B cell (primary cell): ENCODE measurements around the gene MRAS. TPM values are rescaled to one million over a fixed set of nuclear protein-coding genes. Genes with fewer than 3 reads are reported as not detected.

Source experiments
- ATAC-seq: fragments of 200-7000 bp; cut with Tn5 transposase; one replicate; pipeline ENCODE4 v1.10.0; 2021; ENCODE audit warnings: low read depth, mild to moderate bottlenecking, moderate number of reproducible peaks, moderate library complexity
- CTCF ChIA-PET: fragments of 350-600 bp; sonication (Branson Sonifier 250); formaldehyde crosslinking; loops from one replicate; lab custom pipeline; 2021; ENCODE audit warnings: antibody characterized with exemption, inconsistent platforms; lab: Charles Lee
- POLR2A ChIA-PET: fragments of 350-600 bp; sonication (Branson Sonifier 250); formaldehyde crosslinking; loops from one replicate; lab custom pipeline; 2021; ENCODE audit warnings: antibody characterized with exemption; lab: Charles Lee
- DNase-seq: peaks from one replicate; pipeline ENCODE4 v3.0.0; 2013
- H2AFZ ChIP-seq: 2 replicates; pipeline ENCODE4 v1.6.1; 2012; ENCODE audit warnings: mild to moderate bottlenecking, low read depth, low read length; ENCODE audit not compliant: insufficient read depth, poor library complexity, severe bottlenecking
- H3K27ac ChIP-seq, 2 donors: 1 replicate in 1 of 2; 2 replicates in 1 of 2; pipeline ENCODE4 v1.5.1; 2012 to 2013; ENCODE audit warnings: low read length in 2 of 2, mild to moderate bottlenecking in 2 of 2, moderate library complexity in 1 of 2
- H3K27me3 ChIP-seq, 4 experiments: fragments of 200-600 bp in 1 of 4; sonication (generic) in 1 of 4; replicated peaks in 1 of 4; 1 replicate in 2 of 4; 2 replicates in 2 of 4; pipeline versions ENCODE4 v1.6.1 to v1.7.0; 2013 to 2016; ENCODE audit warnings: low read length in 3 of 4, mild to moderate bottlenecking in 2 of 4, mixed read lengths in 1 of 4, moderate library complexity in 1 of 4; ENCODE audit not compliant: insufficient read depth in 4 of 4, control insufficient read depth in 3 of 4; ENCODE audit errors: control extremely low read depth in 1 of 4
- H3K36me3 ChIP-seq, 2 experiments: replicated peaks in 1 of 2; 1 replicate in 1 of 2; 2 replicates in 1 of 2; pipeline versions ENCODE4 v1.6.1 to v1.7.1; 2013; ENCODE audit warnings: low read length in 1 of 2; ENCODE audit not compliant: insufficient read depth in 2 of 2, control insufficient read depth in 1 of 2; ENCODE audit errors: control extremely low read depth in 1 of 2, extremely low read depth in 1 of 2
- H3K4me1 ChIP-seq, 2 donors: fragments of 200-600 bp in 1 of 2; sonication (generic) in 1 of 2; 1 replicate in 1 of 2; 2 replicates in 1 of 2; pipeline versions ENCODE4 v1.5.1 to v1.6.1; 2013 to 2017; ENCODE audit warnings: low read length in 2 of 2; ENCODE audit not compliant: control insufficient read depth in 2 of 2, insufficient read depth in 2 of 2
- H3K4me2 ChIP-seq: replicated peaks from 2 replicates; pipeline ENCODE3; 2012; ENCODE audit warnings: mild to moderate bottlenecking, low read depth, low read length; ENCODE audit not compliant: poor library complexity, severe bottlenecking
- H3K4me3 ChIP-seq, 5 experiments: fragments of 200-600 bp in 1 of 5; sonication (generic) in 1 of 5; 1 replicate in 3 of 5; 2 replicates in 2 of 5; pipeline versions ENCODE4 v1.5.1 to v1.7.0; 2011 to 2016; ENCODE audit warnings: low read length in 4 of 5, mild to moderate bottlenecking in 4 of 5, low read depth in 2 of 5, control low read depth in 1 of 5, moderate library complexity in 1 of 5; ENCODE audit not compliant: insufficient read depth in 1 of 5; ENCODE audit errors: control extremely low read depth in 1 of 5, extremely low read depth in 1 of 5
- H3K79me2 ChIP-seq: fragments of 200-600 bp; sonication (generic); one replicate; pipeline ENCODE4 v1.6.0; 2016; ENCODE audit warnings: low read length; ENCODE audit not compliant: control insufficient read depth, insufficient read depth
- H3K9ac ChIP-seq: fragments of 200-600 bp; sonication (generic); 2 replicates; pipeline ENCODE4 v1.6.1; 2017; ENCODE audit warnings: mild to moderate bottlenecking, low read length, moderate library complexity
- H3K9me3 ChIP-seq, 3 donors: one replicate each; pipeline versions ENCODE4 v1.6.1 to v1.7.1; 2013; ENCODE audit warnings: low read length in 2 of 3; ENCODE audit not compliant: control insufficient read depth in 2 of 3, insufficient read depth in 1 of 3; ENCODE audit errors: control extremely low read depth in 1 of 3
- H4K20me1 ChIP-seq: 2 replicates; pipeline ENCODE4 v1.6.0; 2012; ENCODE audit warnings: mild to moderate bottlenecking, low read length; ENCODE audit not compliant: insufficient read depth, control insufficient read depth, poor library complexity, severe bottlenecking
- H3K27ac Mint-ChIP-seq: one replicate; pipeline ENCODE4 v1.8.0; 2021; ENCODE audit warnings: mixed read lengths
- H3K27me3 Mint-ChIP-seq: one replicate; pipeline ENCODE4 v1.8.0; 2021; ENCODE audit warnings: mixed read lengths
- H3K4me1 Mint-ChIP-seq: one replicate; pipeline ENCODE4 v1.8.0; 2021; ENCODE audit warnings: mixed read lengths
- H3K4me3 Mint-ChIP-seq: one replicate; pipeline ENCODE4 v1.8.0; 2021; ENCODE audit warnings: mixed read lengths
- H3K9me3 Mint-ChIP-seq: one replicate; pipeline ENCODE4 v1.8.0; 2022; ENCODE audit warnings: mixed read lengths; ENCODE audit not compliant: insufficient read depth
- CTCF ChIP-seq: fragments of 200-600 bp; IDR thresholded peaks from one replicate; pipeline ENCODE4 v1.8.0; 2022; ENCODE audit warnings: antibody characterized with exemption, mild to moderate bottlenecking
- EZH2 ChIP-seq: IDR thresholded peaks from 2 replicates; pipeline ENCODE4 v1.6.1; 2012; ENCODE audit warnings: borderline replicate concordance, low read depth, mild to moderate bottlenecking, moderate library complexity, low read length; ENCODE audit not compliant: insufficient read depth, poor library complexity, severe bottlenecking
- WGBS: methylation state at CpG from one replicate; pipeline ENCODE4 v1.1.5; 2013; ENCODE audit warnings: missing lambda C conversion rate; ENCODE audit not compliant: insufficient coverage; 5-methylcytosine and 5-hydroxymethylcytosine counted together
- intact Hi-C: fragments of 100-400 bp; cut with micrococcal nuclease; formaldehyde crosslinking; loops from one replicate; pipeline ENCODE4 v1.10.0; 2022
- polyA plus RNA-seq: library from polyadenylated mRNA; depleted of rRNA; stranded (reverse); fragments of >200 nt; gene quantifications from 2 replicates; pipeline ENCODE4 v1.2.3, GENCODE V29; 2012
- total RNA-seq, 2 donors: library from RNA; stranded (reverse); fragments of 120-200 nt in 1 of 2; gene quantifications; 1 replicate in 1 of 2; 2 replicates in 1 of 2; pipeline versions ENCODE4 v1.2.3 to v1.2.4, GENCODE V29; 2013 to 2022

MRAS gene
- total and polyA plus RNA-seq, 2 donors (not counting 1 experiment from before 2014, with no cell fraction given), result 0.03 to 0.22 TPM

- no peak for TF ChIP-seq EZH2
- TF ChIP-seq CTCF, result no peak
- H3K4me3 Mint-ChIP-seq, result no peak overlapping the region
- DNase-seq (no peak), ATAC-seq (no peak)
- peaks cover 59% of the 10 kb centered on the region for H3K27me3 Mint-ChIP-seq
- H3K27ac Mint-ChIP-seq, result no peak overlapping the region
- Histone ChIP-seq H4K20me1 (no peaks in the 10 kb centered on the region), H3K4me2 (no peak overlapping the region), H3K4me1 (no peaks in the 10 kb centered on the region), H3K4me3 (no peak overlapping the region), H2AFZ (no peak overlapping the region), H3K9ac (no peak overlapping the region), H3K9me3 (no peaks in the 10 kb centered on the region), H3K79me2 (no peaks in the 10 kb centered on the region), H3K27ac (no peak overlapping the region), H3K27me3 (peaks cover 0 to 25% (median 7%) of the 10 kb centered on the region in 4 experiments), H3K36me3 (no peaks in the 10 kb centered on the region)
- no peaks in the 10 kb centered on the region for H3K9me3 Mint-ChIP-seq
- no CpG with 5 or more reads among the region's 5 CpGs for WGBS
- ChIA-PET POLR2A (no interaction called here), CTCF (interaction anchor here (0.7 to 6.9 kb wide), 6 partner anchors 10 to 504 kb away, joined by 4 to 84 read pairs (median 6); no protein-coding TSS in a partner anchor)
- H3K4me1 Mint-ChIP-seq, result no peaks in the 10 kb centered on the region
- intact Hi-C loops, result no loop called here
These were observed 70.3 kb downstream of the MRAS start for GRCh38 chr3:138418601-138419206.

- no peaks in the 10 kb centered on the region for H3K9me3 ChIP-seq
- H3K4me3 Mint-ChIP-seq, result no peak overlapping the region
- H3K4me2 ChIP-seq, result no peak overlapping the region
- DNase-seq (no peak), ATAC-seq (no peak)
- no CpG with 5 or more reads among the region's 1 CpG for WGBS
- H3K9ac ChIP-seq, result no peak overlapping the region
- H3K9me3 Mint-ChIP-seq, result no peaks in the 10 kb centered on the region
- H3K79me2 ChIP-seq, result no peaks in the 10 kb centered on the region
- H4K20me1 ChIP-seq, result no peaks in the 10 kb centered on the region
- POLR2A ChIA-PET, result no interaction called here
- intact Hi-C loops, result no loop called here
- H3K27me3 Mint-ChIP-seq, result peaks cover 31% of the 10 kb centered on the region
- no peak overlapping the region for H3K27ac Mint-ChIP-seq
- CTCF ChIA-PET, result interaction anchor here (1.4 kb wide), 1 partner anchor 9 kb away, joined by 3 read pairs; no protein-coding TSS in a partner anchor
- no peak overlapping the region for H3K4me3 ChIP-seq
- no peak overlapping the region for H2AFZ ChIP-seq
- TF ChIP-seq EZH2 (no peak), CTCF (no peak)
- no peaks in the 10 kb centered on the region for H3K4me1 Mint-ChIP-seq
- H3K27ac ChIP-seq, result no peak overlapping the region
- no peaks in the 10 kb centered on the region for H3K36me3 ChIP-seq
- no peaks in the 10 kb centered on the region for H3K4me1 ChIP-seq
- H3K27me3 ChIP-seq, result peaks cover 0 to 2% (median 0%) of the 10 kb centered on the region in 4 experiments
These were observed 74.9 kb downstream of the MRAS start for GRCh38 chr3:138423316-138423715.
